ENCODE results near the gene UNC5A. TPM values are rescaled to one million over a fixed set of nuclear protein-coding genes. Genes with fewer than 3 reads are reported as not detected.

UNC5A gene
- total and polyA plus RNA-seq, 11 donors, result 0.09 to 0.43 (median 0.20) TPM; not detected in 7

- no peak for DNase-seq
- WGBS, 4 donors, result 70 to 84% (median 73%) methylated on average over 7 of the region's 7 CpGs
- no peak for ATAC-seq
These were observed 35.0 kb upstream of the UNC5A start for GRCh38 chr5:176775409-176775808.

GRCh38 chr5:176776141-176776865 is 34.1 kb upstream of the UNC5A start:
- no peak overlapping the region for H3K27ac ChIP-seq
- H3K9me3 ChIP-seq, result no peaks in the 10 kb centered on the region
- TF ChIP-seq CTCF (IDR thresholded peaks at IDR 0.05) (no peak), POLR2A (IDR thresholded peaks at IDR 0.05) (no peak)
- H3K4me3 ChIP-seq, result no peak overlapping the region
- ATAC-seq (no peak), DNase-seq (no peak)
- intact Hi-C loops (cut with DNase I), result no loop called here
- peaks cover 0 to 11% (median 0%) of the 10 kb centered on the region in 12 donors for H3K4me1 ChIP-seq
- WGBS, 4 donors, result 76 to 80% (median 76%) methylated on average over 20 to 21 of the region's 21 CpGs
- peaks cover 0 to 30% (median 0%) of the 10 kb centered on the region in 9 donors for H3K27me3 ChIP-seq
- H3K36me3 ChIP-seq, result no peaks in the 10 kb centered on the region

More at GRCh38 chr5:176775409-176775808, 35.0 kb upstream of the UNC5A start:
- Histone ChIP-seq H3K9me3 (no peaks in the 10 kb centered on the region), H3K27ac (no peak overlapping the region), H3K4me1 (peaks cover 0 to 3% (median 0%) of the 10 kb centered on the region in 12 donors), H3K27me3 (peaks cover 0 to 25% (median 0%) of the 10 kb centered on the region in 9 donors), H3K4me3 (no peak overlapping the region), H3K36me3 (no peaks in the 10 kb centered on the region)
- TF ChIP-seq CTCF (IDR thresholded peaks at IDR 0.05) (no peak), POLR2A (IDR thresholded peaks at IDR 0.05) (no peak)
- intact Hi-C loops (cut with DNase I), result no loop called here

GRCh38 chr5:176776916-176777315 is 33.4 kb upstream of the UNC5A start:
- Histone ChIP-seq H3K36me3 (no peaks in the 10 kb centered on the region), H3K4me3 (no peak overlapping the region), H3K9me3 (no peaks in the 10 kb centered on the region), H3K4me1 (peaks cover 0 to 12% (median 0%) of the 10 kb centered on the region in 12 donors), H3K27me3 (peaks cover 0 to 30% (median 0%) of the 10 kb centered on the region in 9 donors), H3K27ac (no peak overlapping the region)
- ATAC-seq (no peak), DNase-seq (no peak)
- TF ChIP-seq CTCF (IDR thresholded peaks at IDR 0.05) (no peak), POLR2A (IDR thresholded peaks at IDR 0.05) (no peak)
- WGBS, 4 donors, result 80 to 85% (median 81%) methylated on average over 7 to 8 of the region's 8 CpGs
- intact Hi-C loops (cut with DNase I), result no loop called here

- ATAC-seq (no peak), DNase-seq (no peak)
- H3K36me3 ChIP-seq, result no peaks in the 10 kb centered on the region
- H3K4me3 ChIP-seq, result no peak overlapping the region
- no peak for TF ChIP-seq CTCF (IDR thresholded peaks at IDR 0.05)
- no peak for TF ChIP-seq POLR2A (IDR thresholded peaks at IDR 0.05)
- peaks cover 0 to 30% (median 0%) of the 10 kb centered on the region in 9 donors for H3K27me3 ChIP-seq
- H3K4me1 ChIP-seq, result peaks cover 0 to 12% (median 0%) of the 10 kb centered on the region in 12 donors
- H3K9me3 ChIP-seq, result no peaks in the 10 kb centered on the region
- 92 to 96% (median 92%) methylated on average over 8 of the region's 8 CpGs for WGBS, 4 donors
- intact Hi-C loops (cut with DNase I), result no loop called here
- H3K27ac ChIP-seq, result no peak overlapping the region
These were observed 31.4 kb upstream of the UNC5A start for GRCh38 chr5:176778921-176779465.

All from heart left ventricle (tissue), 16 donors.